Thyroid gland (tissue), 4 donors: Measurements from ENCODE around the gene PTBP2.

Experiments used
- POLR2A ChIP-seq, 2 donors: fragments of 450-650 bp; IDR thresholded peaks; one replicate each; pipeline ENCODE4 v1.6.1; 2017; ENCODE audit warnings: antibody characterized with exemption in 2 of 2, mild to moderate bottlenecking in 2 of 2, moderate library complexity in 1 of 2
- TF ChIP-seq, protein P1 (sequence below), 6 experiments: fragments of 200-600 bp in 3 of 6; fragments of 450-650 bp in 3 of 6; sonication (generic) in 3 of 6; IDR thresholded peaks; one replicate each; pipeline ENCODE4 v1.5.1; 2016 to 2019; ENCODE audit warnings: antibody characterized with exemption in 6 of 6, mild to moderate bottlenecking in 2 of 6, inconsistent platforms in 1 of 6, moderate library complexity in 1 of 6

DNA sequence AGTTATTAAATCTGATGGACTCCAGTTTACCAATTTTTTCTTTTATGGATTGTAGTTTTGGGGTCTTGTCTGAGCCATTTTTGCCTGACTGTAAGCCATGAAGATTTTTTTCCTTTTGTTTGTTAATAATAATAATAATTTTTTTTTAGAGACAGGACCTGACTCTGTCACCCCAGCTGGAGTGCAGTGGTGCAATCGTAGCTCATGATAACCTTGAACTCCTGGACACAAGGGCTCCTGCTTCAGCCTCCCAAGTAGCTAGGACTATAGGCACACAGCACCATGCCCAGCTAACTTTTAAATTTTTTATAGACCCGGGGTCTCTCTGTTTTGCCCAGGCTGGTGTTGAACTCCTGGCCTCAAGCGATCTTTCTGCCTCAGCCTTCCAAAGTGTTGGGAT, 6.3 kb downstream of the PTBP2 start:
- TF ChIP-seq, protein P1, sequence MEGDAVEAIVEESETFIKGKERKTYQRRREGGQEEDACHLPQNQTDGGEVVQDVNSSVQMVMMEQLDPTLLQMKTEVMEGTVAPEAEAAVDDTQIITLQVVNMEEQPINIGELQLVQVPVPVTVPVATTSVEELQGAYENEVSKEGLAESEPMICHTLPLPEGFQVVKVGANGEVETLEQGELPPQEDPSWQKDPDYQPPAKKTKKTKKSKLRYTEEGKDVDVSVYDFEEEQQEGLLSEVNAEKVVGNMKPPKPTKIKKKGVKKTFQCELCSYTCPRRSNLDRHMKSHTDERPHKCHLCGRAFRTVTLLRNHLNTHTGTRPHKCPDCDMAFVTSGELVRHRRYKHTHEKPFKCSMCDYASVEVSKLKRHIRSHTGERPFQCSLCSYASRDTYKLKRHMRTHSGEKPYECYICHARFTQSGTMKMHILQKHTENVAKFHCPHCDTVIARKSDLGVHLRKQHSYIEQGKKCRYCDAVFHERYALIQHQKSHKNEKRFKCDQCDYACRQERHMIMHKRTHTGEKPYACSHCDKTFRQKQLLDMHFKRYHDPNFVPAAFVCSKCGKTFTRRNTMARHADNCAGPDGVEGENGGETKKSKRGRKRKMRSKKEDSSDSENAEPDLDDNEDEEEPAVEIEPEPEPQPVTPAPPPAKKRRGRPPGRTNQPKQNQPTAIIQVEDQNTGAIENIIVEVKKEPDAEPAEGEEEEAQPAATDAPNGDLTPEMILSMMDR (IDR thresholded peaks at IDR 0.05) = no peak
- TF ChIP-seq POLR2A (IDR thresholded peaks at IDR 0.05) = no peak
